ENCODE measurements around the gene DNAJB1. TPM values are rescaled to one million over a fixed set of nuclear protein-coding genes. Genes with fewer than 3 reads are reported as not detected.
A peak's percentile ranks its signal among the peaks of the same experiment; 100 is the strongest.

DNAJB1 gene
- total and polyA plus RNA-seq, 2 experiments from 2014 or later: 43.2 to 53.3 TPM

GRCh38 chr19:14561249-14561648 lies 43.1 kb upstream of the DNAJB1 start:
- Histone ChIP-seq H3K27ac (ENCODE audit: low read depth) (peak overlapping the region; percentile 80), H3F3A (replicated peaks; ENCODE audit: low read depth) (peaks cover 8% of the 10 kb centered on the region; the same call in 1 of the 2 replicates), H4K20me1 (replicated peaks; ENCODE audit: insufficient read depth) (peaks cover 4% of the 10 kb centered on the region), H3K4me1 (ENCODE audit: insufficient read depth) (peaks cover 46% of the 10 kb centered on the region), H3K36me3 (ENCODE audit: insufficient read depth) (no peaks in the 10 kb centered on the region; the same call in 1 of the 2 replicates), H3K4me3 (no peak overlapping the region), H3K27me3 (ENCODE audit: insufficient read depth) (no peaks in the 10 kb centered on the region), H2AFZ (no peak overlapping the region), H3K4me2 (no peak overlapping the region), H3K9me2 (ENCODE audit: insufficient read depth) (no peaks in the 10 kb centered on the region), H3K79me2 (replicated peaks; ENCODE audit: insufficient read depth) (peaks cover 47% of the 10 kb centered on the region)
- H3K4me1 Mint-ChIP-seq: peaks cover 42% of the 10 kb centered on the region
- no peak overlapping the region for H3K4me3 Mint-ChIP-seq
- H3K36me3 Mint-ChIP-seq (ENCODE audit: low read depth): peaks cover 3% of the 10 kb centered on the region; the same call in 1 of the 3 replicates
- TF ChIP-seq ZNF331 (CRISPR knock-in tag; IDR thresholded peaks at IDR 0.05; ENCODE audit: low read depth): no peak
- TF ChIP-seq CTCF (conservative IDR thresholded peaks at IDR 0.05; ENCODE audit: low read depth in 2 of 2): no peak
- no peak for TF ChIP-seq EZH2 (IDR thresholded peaks at IDR 0.05; ENCODE audit: low read depth, unreplicated experiment)
- TF ChIP-seq ZNF462 (CRISPR knock-in tag; IDR thresholded peaks at IDR 0.05): no peak
- TF ChIP-seq STAT1 (IDR thresholded peaks at IDR 0.05; ENCODE audit: unreplicated experiment): no peak
- TF ChIP-seq JUNB (IDR thresholded peaks at IDR 0.05; ENCODE audit: unreplicated experiment): no peak
- TF ChIP-seq ZNF114 (CRISPR knock-in tag; IDR thresholded peaks at IDR 0.05): no peak
- no peak for TF ChIP-seq CREB1 (CRISPR knock-in tag; IDR thresholded peaks at IDR 0.05; ENCODE audit: low read depth)
- TF ChIP-seq EZH2phosphoT487 (IDR thresholded peaks at IDR 0.05; ENCODE audit: unreplicated experiment): no peak
- no peak for TF ChIP-seq ETS1 (IDR thresholded peaks at IDR 0.05)
- no peak for TF ChIP-seq REST (IDR thresholded peaks at IDR 0.05; ENCODE audit: unreplicated experiment)
- no peak for TF ChIP-seq NANOG (IDR thresholded peaks at IDR 0.05; ENCODE audit: borderline replicate concordance)
- no peak for TF ChIP-seq POLR2AphosphoS5 (IDR thresholded peaks at IDR 0.05; ENCODE audit: low read depth)
- H3K9me3 Mint-ChIP-seq: no peaks in the 10 kb centered on the region
- no peak overlapping the region for H3K27ac Mint-ChIP-seq
- peaks cover 18% of the 10 kb centered on the region for H3K27me3 Mint-ChIP-seq (ENCODE audit: insufficient read depth, low read depth, poor library complexity)
- DNase-seq (ENCODE audit: low spot score): no peak
- no peak for ATAC-seq

Measured in GM23338 (cell line).